GM12892 (cell line): Measurements from ENCODE around the gene NUFIP2.

Experiments used
- POLR2A ChIP-seq: IDR thresholded peaks from 2 replicates; pipeline ENCODE4 v1.6.1; 2011; ENCODE audit warnings: low read depth, low read length, control low read depth
- TAF1 ChIP-seq: IDR thresholded peaks from 2 replicates; pipeline ENCODE4 v1.6.1; 2011; ENCODE audit warnings: low read depth, mild to moderate bottlenecking, control low read depth, low read length, borderline replicate concordance

DNA sequence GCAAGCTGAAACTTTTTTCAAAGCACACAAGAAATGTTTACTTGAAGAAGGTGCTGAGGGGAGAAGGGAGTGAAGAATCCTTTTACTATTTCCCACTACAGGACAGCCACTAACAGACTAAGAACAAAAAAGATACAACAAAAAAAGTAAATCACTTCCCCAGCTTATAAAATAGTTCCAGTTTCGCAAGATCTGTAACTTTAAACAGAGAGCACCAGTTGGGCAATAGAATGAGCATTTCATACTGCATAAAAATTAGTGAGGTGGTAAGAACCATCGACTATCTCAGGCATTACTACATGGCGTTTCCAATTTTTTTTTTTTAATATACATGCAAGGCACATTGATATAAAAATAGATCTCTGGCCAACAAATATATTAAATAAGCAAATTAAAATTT lies 36.2 kb downstream of the NUFIP2 start:
- no peak for TF ChIP-seq TAF1
- no peak for TF ChIP-seq POLR2A
